ENCODE data around the gene SLC10A7. TPM values are rescaled to one million over a fixed set of nuclear protein-coding genes. Genes with fewer than 3 reads are reported as not detected.

Gene SLC10A7
- total RNA-seq, 2 donors from 2014 or later, result 6.0 to 7.5 TPM

- no peaks in the 10 kb centered on the region for H3K27me3 Mint-ChIP-seq (ENCODE audit: insufficient read depth)
- H3K27ac ChIP-seq (ENCODE audit: low read depth, low read length), result no peak overlapping the region
- no peaks in the 10 kb centered on the region for H3K4me1 Mint-ChIP-seq
- H3K9ac ChIP-seq (ENCODE audit: extremely low read depth, low read length, poor library complexity, severe bottlenecking), result no peak overlapping the region
- no peak for DNase-seq
- TF ChIP-seq CTCF (conservative IDR thresholded peaks at IDR 0.05), result no peak
- 88% methylated on average over 1 of the region's 2 CpGs; no CpG with 5 or more reads in 1 of the 2 experiments for WGBS, 2 experiments (ENCODE audit: insufficient coverage in 1 of 2, insufficient read length in 1 of 2)
- no peak overlapping the region for H3K4me3 ChIP-seq (ENCODE audit: low read length)
- no peaks in the 10 kb centered on the region for H3K9me3 ChIP-seq (ENCODE audit: control insufficient read depth, low read length)
- no peaks in the 10 kb centered on the region for H3K4me1 ChIP-seq (ENCODE audit: control insufficient read depth, insufficient read depth, low read length)
- H3K4me3 Mint-ChIP-seq, result no peak overlapping the region
- H3K27me3 ChIP-seq (ENCODE audit: control insufficient read depth, insufficient read depth, low read length, poor library complexity, severe bottlenecking), result no peaks in the 10 kb centered on the region
- no peaks in the 10 kb centered on the region for H3K36me3 Mint-ChIP-seq (ENCODE audit: low read depth)
- no peak overlapping the region for H3K27ac Mint-ChIP-seq
- no peaks in the 10 kb centered on the region for H3K9me3 Mint-ChIP-seq
- no peaks in the 10 kb centered on the region for H3K36me3 ChIP-seq (ENCODE audit: control insufficient read depth, insufficient read depth, low read length)
Measured at GRCh38 chr4:146292508-146292907, 229.2 kb downstream of the SLC10A7 start.

DNA sequence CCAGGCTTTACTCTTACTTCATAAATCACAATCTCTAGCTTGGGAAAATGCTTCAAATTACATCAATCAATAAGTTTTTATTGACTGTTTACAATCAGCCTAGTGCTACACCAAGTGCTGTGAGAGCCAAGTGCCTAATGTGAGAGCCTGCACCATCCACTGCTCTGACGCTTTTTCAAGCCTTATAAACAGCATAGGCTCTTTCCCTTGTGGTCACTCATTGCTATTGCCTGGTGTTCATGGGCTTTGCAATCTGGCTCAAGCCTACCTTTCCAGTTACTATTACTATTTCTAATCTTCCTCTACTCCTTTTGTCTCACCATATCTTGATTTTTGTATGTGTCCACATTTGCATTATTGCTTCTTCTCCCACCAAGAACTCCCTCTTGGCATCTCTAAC lies 230.4 kb downstream of the SLC10A7 start:
- no peak for DNase-seq
- no peak overlapping the region for H3K4me3 ChIP-seq (ENCODE audit: low read length)
- whole genome bisulfite sequencing, 2 experiments (ENCODE audit: insufficient coverage in 1 of 2, insufficient read length in 1 of 2), result 84 to 91% methylated on average over 1 of the region's 1 CpG
- H3K27ac ChIP-seq (ENCODE audit: low read depth, low read length), result no peak overlapping the region
- peak; percentile 69 for TF ChIP-seq CTCF (conservative IDR thresholded peaks at IDR 0.05)
- H3K27me3 ChIP-seq (ENCODE audit: control insufficient read depth, insufficient read depth, low read length, poor library complexity, severe bottlenecking), result no peaks in the 10 kb centered on the region
- no peak overlapping the region for H3K9ac ChIP-seq (ENCODE audit: extremely low read depth, low read length, poor library complexity, severe bottlenecking)
- H3K4me1 ChIP-seq (ENCODE audit: control insufficient read depth, insufficient read depth, low read length), result no peaks in the 10 kb centered on the region
- Mint-ChIP-seq H3K4me3 (no peak overlapping the region), H3K36me3 (ENCODE audit: low read depth) (no peaks in the 10 kb centered on the region), H3K9me3 (no peaks in the 10 kb centered on the region), H3K27me3 (ENCODE audit: insufficient read depth) (no peaks in the 10 kb centered on the region), H3K4me1 (no peaks in the 10 kb centered on the region), H3K27ac (no peak overlapping the region)
- no peaks in the 10 kb centered on the region for H3K9me3 ChIP-seq (ENCODE audit: control insufficient read depth, low read length)
- no peaks in the 10 kb centered on the region for H3K36me3 ChIP-seq (ENCODE audit: control insufficient read depth, insufficient read depth, low read length)

DNA sequence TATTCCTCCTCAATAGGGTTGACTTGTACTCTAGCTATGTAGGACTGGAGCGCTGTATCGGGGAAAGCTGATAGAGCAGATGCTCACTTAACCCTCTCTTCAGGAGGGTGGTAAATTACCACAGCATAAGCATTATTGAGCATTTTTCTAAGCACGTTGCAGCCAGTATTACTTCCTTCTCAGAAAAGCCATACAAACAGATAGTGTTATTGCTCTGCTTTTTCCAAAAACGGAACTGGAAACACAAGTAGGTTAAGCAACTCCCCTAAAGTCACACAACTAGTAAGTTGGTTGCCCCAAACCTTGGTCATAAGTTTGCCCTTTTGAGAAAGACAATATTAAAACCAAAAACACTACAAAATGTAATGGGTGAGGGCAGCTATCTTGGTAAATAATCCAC lies 233.5 kb downstream of the SLC10A7 start:
- H3K27ac ChIP-seq (ENCODE audit: low read depth, low read length), result no peak overlapping the region

More for the DNA sequence above, 233.5 kb downstream of the SLC10A7 start:
- Mint-ChIP-seq H3K9me3 (no peaks in the 10 kb centered on the region), H3K36me3 (ENCODE audit: low read depth) (no peaks in the 10 kb centered on the region), H3K27me3 (ENCODE audit: insufficient read depth) (no peaks in the 10 kb centered on the region), H3K4me3 (no peak overlapping the region), H3K4me1 (no peaks in the 10 kb centered on the region), H3K27ac (no peak overlapping the region)
- Histone ChIP-seq H3K36me3 (ENCODE audit: control insufficient read depth, insufficient read depth, low read length) (no peaks in the 10 kb centered on the region), H3K9ac (ENCODE audit: extremely low read depth, low read length, poor library complexity, severe bottlenecking) (no peak overlapping the region), H3K4me3 (ENCODE audit: low read length) (no peak overlapping the region), H3K9me3 (ENCODE audit: control insufficient read depth, low read length) (no peaks in the 10 kb centered on the region), H3K27me3 (ENCODE audit: control insufficient read depth, insufficient read depth, low read length, poor library complexity, severe bottlenecking) (no peaks in the 10 kb centered on the region), H3K4me1 (ENCODE audit: control insufficient read depth, insufficient read depth, low read length) (no peaks in the 10 kb centered on the region)
- no peak for TF ChIP-seq CTCF (conservative IDR thresholded peaks at IDR 0.05)
- no peak for DNase-seq
- WGBS, 2 experiments (ENCODE audit: insufficient coverage in 1 of 2, insufficient read length in 1 of 2), result 91 to 100% methylated on average over 2 to 4 of the region's 4 CpGs

Data from endodermal cell (in vitro differentiated cells).